Heart left ventricle (tissue), 16 donors: ENCODE data around the gene SPSB1. TPM values are rescaled to one million over a fixed set of nuclear protein-coding genes. Genes with fewer than 3 reads are reported as not detected.
A peak's percentile ranks its signal among the peaks of the same experiment; 100 is the strongest.

Experiments
- ATAC-seq, 4 donors: fragments of 200-7000 bp; cut with Tn5 transposase; one replicate each; pipeline ENCODE4 v1.9.1; 2020 to 2022; ENCODE audit warnings: moderate library complexity in 4 of 4, mild to moderate bottlenecking in 3 of 4, moderate number of reproducible peaks in 1 of 4
- DNase-seq, 5 donors: peaks; one replicate each; pipeline ENCODE4 v3.0.0-alpha.2; 2020
- H3K27ac ChIP-seq, 12 donors: fragments of 200-600 bp; sonication (generic) in 4 of 12; one replicate each; pipeline versions ENCODE4 v1.5.0 to v1.8.0; 2016 to 2022; ENCODE audit warnings: mild to moderate bottlenecking in 2 of 12
- H3K27me3 ChIP-seq, 9 donors: fragments of 200-600 bp; sonication (generic) in 2 of 9; one replicate each; pipeline versions ENCODE4 v1.5.1 to v1.8.0; 2016 to 2022; ENCODE audit warnings: mild to moderate bottlenecking in 3 of 9
- H3K36me3 ChIP-seq, 9 donors: fragments of 200-600 bp; sonication (generic) in 2 of 9; one replicate each; pipeline versions ENCODE4 v1.5.0 to v1.8.0; 2018 to 2022; ENCODE audit warnings: mild to moderate bottlenecking in 2 of 9
- H3K4me1 ChIP-seq, 12 donors: fragments of 200-600 bp; sonication (generic) in 4 of 12; one replicate each; pipeline versions ENCODE4 v1.5.0 to v1.8.0; 2016 to 2022; ENCODE audit warnings: mild to moderate bottlenecking in 3 of 12
- H3K4me3 ChIP-seq, 12 donors: fragments of 200-600 bp; sonication (generic) in 4 of 12; one replicate each; pipeline versions ENCODE4 v1.5.0 to v1.8.0; 2017 to 2022; ENCODE audit warnings: mild to moderate bottlenecking in 9 of 12, moderate library complexity in 4 of 12
- H3K9me3 ChIP-seq, 12 donors: fragments of 200-600 bp; sonication (generic) in 4 of 12; one replicate each; pipeline versions ENCODE4 v1.5.0 to v1.8.0; 2016 to 2022; ENCODE audit warnings: mild to moderate bottlenecking in 1 of 12
- POLR2A ChIP-seq, 2 donors: fragments of 450-650 bp; IDR thresholded peaks; one replicate each; pipeline ENCODE4 v1.6.1; 2017; ENCODE audit warnings: antibody characterized with exemption in 2 of 2, mild to moderate bottlenecking in 2 of 2, moderate library complexity in 2 of 2
- WGBS, 4 donors: extraction: QIAGEN DNeasy Blood & Tissue Kit in 2 of 4; methylation state at CpG; one replicate each; pipeline versions ENCODE4 v1.1.5 to v1.1.7; 2013 to 2018; 5-methylcytosine and 5-hydroxymethylcytosine counted together
- intact Hi-C, 10 donors: fragments of 100-400 bp; cut with DNase I; formaldehyde crosslinking; loops; one replicate each; pipeline versions ENCODE4 v1.11.1 to v1.14.2; 2022
- polyA plus RNA-seq, 2 donors: library from polyadenylated mRNA; stranded (reverse); fragments of 200-250 nt; gene quantifications; one replicate each; pipeline ENCODE4 v1.2.3, GENCODE V29; 2013
- total RNA-seq, 9 donors: library from RNA; depleted of rRNA in 2 of 9; stranded (reverse); fragments of >200 nt in 2 of 9; fragmentation: NEBNext Ultra II Directional in 3 of 9; extraction: Animal tissue kit (Norgen Biotek cat#: 25700) in 3 of 9; gene quantifications; one replicate each; pipeline versions ENCODE4 v1.1.0 to v1.2.4, GENCODE V29; 2016 to 2023
- TF ChIP-seq, protein P1 (sequence below), 12 donors: fragments of 200-600 bp; sonication (generic) in 4 of 12; IDR thresholded peaks; one replicate each; pipeline versions ENCODE4 v1.5.0 to v1.8.0; 2018 to 2022; ENCODE audit warnings: antibody characterized with exemption in 12 of 12, mild to moderate bottlenecking in 5 of 12
- donor health status: ischemic (EF 13 %, LVEDD 7.1; RV severe dilation, severe dysfunction).
- donor health status: healthy with polysubstance abuse.
- donor health status: DM: no; HTN: yes; CAD: no.
- donor health status: DM: no; HTN: no; CAD: no.
- donor health status: ischemic (EF 25% LVEDD 6.9; RV normal size, moderate dysfunction).
- donor health status: ischemic (EF 25% LVEDD 5.7; RV mildly dilated, moderate dysfunction).
- donor health status: healthy.
- donor health status: DM: yes; HTN: yes; CAD: no.
- donor health status: ischemic (EF 35%, LVEDD 5.7; RV mildly dilated, moderate dysfunction).
- donor health status: nonischemic (EF 11% LVEDD 7.7; RV severe dilation, severe dysfunction).
- donor health status: DM: yes; HTN: yes; CAD: no.
- donor health status: PGD.
- donor health status: ischemic (EF 29% LVEDD 5.4; RV normal size, mild dysfunction).
- donor health status: nonischemic (EF 23%, LVEDD 6.1; RV moderate dilation, normal function).

SPSB1 gene
- total and polyA plus RNA-seq, 11 donors: 7.0 to 27.2 (median 9.2) TPM

GRCh38 chr1:9289090-9289534 is 3.6 kb upstream of the SPSB1 start:
- DNase-seq (peak; percentile 50 to 82 (median 62)), ATAC-seq (no peak)
- H3K27ac ChIP-seq: peak overlapping the region in 1 of 12 donors; percentile 71
- intact Hi-C loops: loop anchor here (1.0 to 10.0 kb wide), 8 partner anchors 34 to 286 kb away; no protein-coding TSS in a partner anchor
- no peak for TF ChIP-seq POLR2A (IDR thresholded peaks at IDR 0.05)
- TF ChIP-seq, protein P1, sequence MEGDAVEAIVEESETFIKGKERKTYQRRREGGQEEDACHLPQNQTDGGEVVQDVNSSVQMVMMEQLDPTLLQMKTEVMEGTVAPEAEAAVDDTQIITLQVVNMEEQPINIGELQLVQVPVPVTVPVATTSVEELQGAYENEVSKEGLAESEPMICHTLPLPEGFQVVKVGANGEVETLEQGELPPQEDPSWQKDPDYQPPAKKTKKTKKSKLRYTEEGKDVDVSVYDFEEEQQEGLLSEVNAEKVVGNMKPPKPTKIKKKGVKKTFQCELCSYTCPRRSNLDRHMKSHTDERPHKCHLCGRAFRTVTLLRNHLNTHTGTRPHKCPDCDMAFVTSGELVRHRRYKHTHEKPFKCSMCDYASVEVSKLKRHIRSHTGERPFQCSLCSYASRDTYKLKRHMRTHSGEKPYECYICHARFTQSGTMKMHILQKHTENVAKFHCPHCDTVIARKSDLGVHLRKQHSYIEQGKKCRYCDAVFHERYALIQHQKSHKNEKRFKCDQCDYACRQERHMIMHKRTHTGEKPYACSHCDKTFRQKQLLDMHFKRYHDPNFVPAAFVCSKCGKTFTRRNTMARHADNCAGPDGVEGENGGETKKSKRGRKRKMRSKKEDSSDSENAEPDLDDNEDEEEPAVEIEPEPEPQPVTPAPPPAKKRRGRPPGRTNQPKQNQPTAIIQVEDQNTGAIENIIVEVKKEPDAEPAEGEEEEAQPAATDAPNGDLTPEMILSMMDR (IDR thresholded peaks at IDR 0.05): peak; percentile 86 to 95 (median 90)
- 39 to 52% (median 43%) methylated on average over 6 of the region's 6 CpGs for WGBS, 4 donors
- peaks cover 0 to 39% (median 18%) of the 10 kb centered on the region in 12 donors for H3K4me1 ChIP-seq
- H3K27me3 ChIP-seq: no peaks in the 10 kb centered on the region
- H3K4me3 ChIP-seq: no peak overlapping the region
- H3K9me3 ChIP-seq: peaks cover 0 to 51% (median 22%) of the 10 kb centered on the region in 12 donors
- no peaks in the 10 kb centered on the region for H3K36me3 ChIP-seq

GRCh38 chr1:9289711-9290485 is 2.8 kb upstream of the SPSB1 start:
- no peaks in the 10 kb centered on the region for H3K36me3 ChIP-seq

DNA sequence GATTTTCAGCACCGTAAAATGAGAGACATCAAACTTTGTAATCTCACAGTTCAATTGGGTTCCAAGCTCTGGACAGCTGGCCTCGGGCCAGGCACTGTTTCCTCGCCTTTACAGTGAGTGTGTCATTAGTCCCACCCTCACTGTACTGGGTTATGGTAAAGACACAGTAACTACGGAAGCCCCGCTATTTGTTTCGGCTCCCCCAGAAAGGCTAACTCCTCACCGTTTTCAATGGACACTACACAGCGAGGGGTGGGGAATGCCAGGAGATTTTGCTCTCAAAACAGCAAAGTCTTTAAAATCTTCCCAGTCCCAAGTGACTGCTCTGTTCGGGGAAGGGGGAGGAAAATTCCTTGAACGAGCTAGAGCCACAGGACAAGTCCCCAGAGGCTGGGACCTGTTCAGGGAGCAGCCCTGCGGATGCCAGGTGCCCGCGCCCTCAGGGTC is 757 bp upstream of the SPSB1 start:
- peak overlapping the region; percentile 73 to 93 (median 84) for H3K27ac ChIP-seq
- no peak for ATAC-seq
- peaks cover 0 to 52% (median 31%) of the 10 kb centered on the region in 12 donors for H3K4me1 ChIP-seq

More at GRCh38 chr1:9289711-9290485, 2.8 kb upstream of the SPSB1 start:
- Histone ChIP-seq H3K27me3 (no peaks in the 10 kb centered on the region), H3K9me3 (peaks cover 0 to 43% (median 17%) of the 10 kb centered on the region in 12 donors), H3K4me1 (peaks cover 0 to 47% (median 25%) of the 10 kb centered on the region in 12 donors), H3K27ac (peak overlapping the region in 10 of 12 donors; percentile 14 to 78 (median 58)), H3K4me3 (no peak overlapping the region)
- ATAC-seq (peak; percentile 18 to 76 (median 52)), DNase-seq (peak in 3 of 5 donors; percentile 60 to 71 (median 71))
- 21 to 34% (median 26%) methylated on average over 3 to 5 of the region's 5 CpGs for WGBS, 4 donors
- no peak for TF ChIP-seq POLR2A (IDR thresholded peaks at IDR 0.05)
- TF ChIP-seq, protein P1 (IDR thresholded peaks at IDR 0.05): no peak
- intact Hi-C loops: loop anchor here (1.0 to 10.0 kb wide), 16 partner anchors 33 to 285 kb away; no protein-coding TSS in a partner anchor

More for the DNA sequence above, 757 bp upstream of the SPSB1 start:
- peaks cover 0 to 27% (median 16%) of the 10 kb centered on the region in 12 donors for H3K9me3 ChIP-seq
- peak; percentile 48 to 72 (median 50) for DNase-seq
- H3K27me3 ChIP-seq: no peaks in the 10 kb centered on the region
- H3K36me3 ChIP-seq: no peaks in the 10 kb centered on the region
- intact Hi-C loops: loop anchor here in 8 of 10 donors (2.0 to 10.0 kb wide), 10 partner anchors 80 to 200 kb away; no protein-coding TSS in a partner anchor
- peak overlapping the region; percentile 60 to 100 (median 91) for H3K4me3 ChIP-seq
- 19 to 29% (median 24%) methylated on average over 11 to 13 of the region's 13 CpGs for WGBS, 4 donors
- TF ChIP-seq, protein P1 (IDR thresholded peaks at IDR 0.05): no peak
- no peak for TF ChIP-seq POLR2A (IDR thresholded peaks at IDR 0.05)
